ACHN (cell line): ENCODE data around the gene ZNRD2.

ENCODE experiments used
- DNase-seq: peaks from one replicate; pipeline ENCODE4 v3.0.0-alpha.2; 2015
- in situ Hi-C: cut with HindIII; loops from 2 replicates; pipeline ENCODE4 v1.10.0; 2017; ENCODE audit warnings: low sequenced_read_pairs, low pct_ligation_motif_present, low pct_unique_long_range_greater_than_20kb

The ZNRD2 gene

GRCh38 chr11:65537296-65537597 lies 33.0 kb upstream of the ZNRD2 start:
- in situ Hi-C loops: no loop called here
- DNase-seq: no peak

GRCh38 chr11:65537620-65538231 lies 32.6 kb upstream of the ZNRD2 start:
- in situ Hi-C loops: no loop called here
- no peak for DNase-seq

DNA sequence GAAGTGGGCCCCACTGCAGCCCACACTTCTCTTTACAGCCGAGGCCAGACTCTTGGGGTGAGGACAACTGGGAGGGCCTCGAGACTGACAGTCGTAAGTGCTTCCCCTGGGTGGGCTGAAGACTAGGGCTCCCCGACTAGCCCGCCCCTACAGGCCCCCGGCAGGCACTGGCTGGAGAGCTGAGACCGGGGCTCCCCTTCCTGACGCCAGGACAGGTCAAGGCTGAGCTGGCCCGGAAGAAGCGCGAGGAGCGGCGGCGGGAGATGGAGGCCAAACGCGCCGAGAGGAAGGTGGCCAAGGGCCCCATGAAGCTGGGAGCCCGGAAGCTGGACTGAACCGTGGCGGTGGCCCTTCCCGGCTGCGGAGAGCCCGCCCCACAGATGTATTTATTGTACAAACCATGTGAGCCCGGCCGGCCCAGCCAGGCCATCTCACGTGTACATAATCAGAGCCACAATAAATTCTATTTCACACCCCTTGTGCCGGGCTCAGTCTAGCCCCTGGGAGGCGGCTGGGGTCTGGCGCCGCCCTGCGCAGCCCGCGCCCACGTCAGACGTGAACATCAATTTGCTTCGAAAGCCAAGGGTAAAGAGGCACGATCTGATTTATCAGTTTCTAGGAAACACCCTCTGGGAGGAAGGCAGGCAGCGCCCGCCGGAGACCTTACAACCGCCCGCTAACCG lies 31.9 kb upstream of the ZNRD2 start:
- no peak for DNase-seq
- in situ Hi-C loops: no loop called here

- in situ Hi-C loops: no loop called here
- DNase-seq: no peak
Observed at GRCh38 chr11:65538915-65539743, 31.1 kb upstream of the ZNRD2 start.

DNA sequence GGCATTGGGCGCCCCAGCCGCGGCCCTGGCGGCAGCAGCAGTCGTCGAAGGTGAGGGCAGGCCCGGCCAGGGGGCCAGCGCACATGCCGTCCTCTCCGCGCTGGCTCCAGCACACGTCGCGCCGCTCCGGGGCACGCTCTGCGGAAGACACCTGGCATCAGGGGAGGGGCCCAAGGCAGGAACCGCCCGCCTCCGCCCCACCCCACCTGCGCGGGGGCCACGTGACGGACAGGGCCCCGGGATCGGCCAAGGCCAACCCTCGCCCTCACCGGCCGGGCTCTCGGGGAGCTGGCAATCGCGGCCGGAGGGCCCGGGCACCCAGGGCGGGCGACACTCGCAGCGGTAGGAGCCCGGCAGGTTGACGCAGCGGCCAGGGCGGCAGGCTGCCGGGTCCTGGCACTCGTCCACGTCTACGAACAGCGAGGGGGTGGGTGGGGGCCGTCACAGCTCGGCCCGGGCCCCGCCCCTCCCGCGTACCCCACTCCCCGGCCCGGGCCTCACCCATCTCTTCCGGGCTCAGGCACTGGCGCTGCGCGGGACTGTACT lies 30.5 kb upstream of the ZNRD2 start:
- DNase-seq: no peak
- in situ Hi-C loops: no loop called here

GRCh38 chr11:65540290-65541092 lies 29.8 kb upstream of the ZNRD2 start:
- in situ Hi-C loops: no loop called here
- DNase-seq: peak; percentile 79

- in situ Hi-C loops: no loop called here
- DNase-seq: no peak
Observed at GRCh38 chr11:65541093-65541982, 28.9 kb upstream of the ZNRD2 start.

DNA sequence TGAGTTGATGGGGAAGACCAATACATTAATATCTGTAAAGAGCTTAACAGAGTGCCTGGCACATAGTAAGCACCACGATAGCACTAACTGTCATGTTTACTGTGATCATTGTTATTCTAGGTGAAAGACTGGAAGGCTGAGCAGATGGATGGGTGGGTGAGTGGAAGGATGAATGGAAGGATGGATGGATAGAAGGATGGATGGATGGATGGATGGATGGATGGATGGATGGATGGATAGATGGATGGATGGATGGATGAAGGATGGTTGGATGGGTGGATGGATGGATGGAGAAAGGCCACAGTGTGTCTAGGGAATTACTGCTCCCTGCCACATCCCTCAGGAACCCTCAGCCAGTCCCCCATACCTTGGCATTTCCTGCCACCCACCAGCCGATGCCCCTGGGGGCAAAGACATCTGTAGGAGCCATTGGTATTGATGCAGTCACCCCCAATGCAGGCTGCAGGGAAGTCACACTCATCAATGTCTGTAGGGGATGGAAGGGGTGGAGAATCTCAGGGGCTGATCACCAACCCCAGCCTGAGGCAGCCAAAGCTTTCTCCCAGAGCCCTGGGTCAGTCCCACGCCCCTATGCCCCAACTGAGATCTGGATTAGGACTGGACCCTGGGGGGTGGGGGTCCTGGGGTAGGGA lies 27.4 kb upstream of the ZNRD2 start:
- in situ Hi-C loops: no loop called here
- DNase-seq: no peak

DNA sequence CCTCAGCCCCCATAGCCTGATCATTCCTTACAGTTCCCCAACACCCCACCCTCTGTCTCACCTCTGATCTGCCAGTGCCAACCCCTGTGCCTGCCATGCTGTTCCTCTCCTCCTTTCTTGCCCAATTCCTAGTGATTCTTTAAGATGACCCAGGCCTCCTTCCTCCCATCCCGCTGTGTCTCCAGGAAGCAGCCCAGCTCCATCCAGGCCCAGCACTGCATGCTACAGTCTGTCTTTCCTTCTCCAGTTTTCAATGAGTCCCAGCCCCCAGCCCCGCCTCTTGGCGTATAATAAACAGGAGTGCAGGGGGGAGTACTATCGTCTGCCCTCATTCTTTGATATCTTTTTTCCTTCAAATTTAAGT lies 24.4 kb upstream of the ZNRD2 start:
- in situ Hi-C loops: no loop called here
- no peak for DNase-seq

DNA sequence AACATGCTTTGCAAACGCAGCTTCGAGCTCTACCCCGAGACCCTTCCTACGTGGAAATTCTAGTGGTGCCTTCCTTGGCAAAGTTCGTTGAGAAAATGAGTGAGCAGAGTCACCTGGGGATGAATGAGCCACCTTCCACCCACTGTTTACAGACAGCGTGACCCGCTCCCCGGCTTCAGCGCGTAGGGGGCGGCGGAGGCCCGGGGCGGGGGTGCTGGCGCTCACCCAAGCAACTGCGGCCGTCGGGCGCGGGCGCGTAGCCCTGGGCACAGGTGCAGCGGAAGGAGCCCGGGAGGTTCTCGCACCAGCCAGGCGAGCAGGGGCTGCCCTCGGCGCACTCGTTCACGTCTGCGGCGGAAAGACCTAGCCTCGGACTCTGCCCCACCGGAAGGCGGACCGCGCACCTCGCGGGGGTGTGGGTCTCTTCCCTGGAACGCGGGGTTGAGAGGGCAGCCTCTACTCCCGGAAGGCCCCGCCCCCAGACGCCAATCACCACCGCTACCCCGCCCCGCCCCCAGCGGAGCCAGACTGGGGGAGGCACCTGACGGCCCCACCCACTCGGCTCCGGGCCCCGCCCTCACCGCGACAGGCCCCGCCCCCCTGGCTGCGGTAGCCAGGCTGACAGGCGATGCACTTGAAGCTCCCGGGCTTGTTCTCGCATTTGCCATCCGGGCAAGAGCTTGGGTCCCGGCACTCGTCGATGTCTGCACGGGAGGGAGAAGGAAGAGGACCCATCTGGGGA lies 23.9 kb upstream of the ZNRD2 start:
- DNase-seq: peak; percentile 33
- in situ Hi-C loops: no loop called here

- DNase-seq: no peak
- in situ Hi-C loops: no loop called here
Observed at GRCh38 chr11:65547446-65548125, 22.7 kb upstream of the ZNRD2 start.

DNA sequence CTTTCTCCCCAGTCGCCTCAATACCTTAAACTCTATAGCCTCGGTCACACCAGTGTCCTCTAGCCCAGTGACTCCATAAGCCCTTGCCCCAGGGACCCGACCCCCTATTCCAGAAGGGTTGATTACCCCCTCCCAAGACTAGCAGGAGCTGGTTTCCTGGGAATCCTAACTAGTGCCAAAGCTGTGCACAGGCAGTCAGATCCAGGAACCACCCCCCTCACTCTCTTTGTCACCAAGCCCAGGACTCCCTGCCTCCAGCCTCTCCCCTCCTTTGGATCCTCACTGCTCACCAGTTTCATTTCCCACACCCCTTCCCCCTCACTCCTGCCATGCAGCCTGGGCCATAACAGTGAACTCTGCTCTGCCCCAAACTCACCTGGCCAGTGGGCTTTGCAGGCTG lies 21.9 kb upstream of the ZNRD2 start:
- DNase-seq: no peak
- in situ Hi-C loops: no loop called here

- DNase-seq: no peak
- in situ Hi-C loops: no loop called here
Observed at GRCh38 chr11:65549096-65549495, 21.2 kb upstream of the ZNRD2 start.

- in situ Hi-C loops: no loop called here
- peak; percentile 54 for DNase-seq
Observed at GRCh38 chr11:65551572-65552387, 18.5 kb upstream of the ZNRD2 start.

GRCh38 chr11:65552388-65552951 lies 17.8 kb upstream of the ZNRD2 start:
- no peak for DNase-seq
- in situ Hi-C loops: no loop called here
